MM.1S (cell line): ENCODE measurements around the gene FRMD3.

Source experiments
- DNase-seq: peaks from one replicate; pipeline ENCODE4 v3.0.0-alpha.2; 2015
- H2AFZ ChIP-seq: fragments of 300-600 bp; sonication (generic); 2 replicates; pipeline ENCODE4 v1.6.0; 2016; ENCODE audit warnings: antibody characterized with exemption, low read length
- H3F3A ChIP-seq: fragments of 300-600 bp; sonication (generic); 2 replicates; pipeline ENCODE4 v1.6.1; 2016; ENCODE audit warnings: mild to moderate bottlenecking, antibody characterized with exemption, low read length, moderate library complexity, mixed read lengths; ENCODE audit not compliant: insufficient read depth
- H3K27ac ChIP-seq: fragments of 300-600 bp; sonication (generic); 2 replicates; pipeline ENCODE4 v1.5.1; 2016; ENCODE audit warnings: mild to moderate bottlenecking, low read length
- H3K27me3 ChIP-seq: fragments of 300-600 bp; sonication (generic); replicated peaks from 2 replicates; pipeline ENCODE4 v1.6.0; 2016; ENCODE audit warnings: low read length; ENCODE audit not compliant: insufficient read depth
- H3K36me3 ChIP-seq: fragments of 300-600 bp; sonication (generic); replicated peaks from 2 replicates; pipeline ENCODE4 v1.6.1; 2016; ENCODE audit warnings: mild to moderate bottlenecking, low read length, mixed read lengths; ENCODE audit not compliant: insufficient read depth
- H3K4me1 ChIP-seq: fragments of 300-600 bp; sonication (generic); 2 replicates; pipeline ENCODE4 v1.6.1; 2016; ENCODE audit warnings: low read length, mixed read lengths
- H3K4me2 ChIP-seq: fragments of 300-600 bp; sonication (generic); 2 replicates; pipeline ENCODE4 v1.6.0; 2016; ENCODE audit warnings: low read depth, low read length
- H3K4me3 ChIP-seq: fragments of 300-600 bp; sonication (generic); 2 replicates; pipeline ENCODE4 v1.5.1; 2016; ENCODE audit warnings: low read length, mixed read lengths
- H3K79me2 ChIP-seq: fragments of 300-600 bp; sonication (generic); 2 replicates; pipeline ENCODE4 v1.6.1; 2016; ENCODE audit warnings: mixed run types, low read length, mixed read lengths
- H3K9ac ChIP-seq: fragments of 300-600 bp; sonication (generic); 2 replicates; pipeline ENCODE4 v1.6.1; 2016; ENCODE audit warnings: low read length, mixed read lengths
- H3K9me2 ChIP-seq: fragments of 300-600 bp; sonication (generic); replicated peaks from 2 replicates; pipeline ENCODE4 v1.6.1; 2016; ENCODE audit warnings: mild to moderate bottlenecking, low read length, mixed read lengths; ENCODE audit not compliant: insufficient read depth
- H3K9me3 ChIP-seq: fragments of 300-600 bp; sonication (generic); replicated peaks from 2 replicates; pipeline ENCODE4 v1.6.1; 2016; ENCODE audit warnings: mild to moderate bottlenecking, low read length, mixed read lengths; ENCODE audit not compliant: insufficient read depth
- H4K20me1 ChIP-seq: fragments of 300-600 bp; sonication (generic); 2 replicates; pipeline ENCODE4 v1.6.1; 2016; ENCODE audit warnings: mild to moderate bottlenecking, low read length, moderate library complexity, mixed read lengths; ENCODE audit not compliant: insufficient read depth
- CTCF ChIP-seq: fragments of 300-600 bp; sonication (generic); IDR thresholded peaks from 2 replicates; pipeline ENCODE4 v1.5.1; 2016; ENCODE audit warnings: antibody characterized with exemption, low read length, mixed read lengths
- EZH2 ChIP-seq: fragments of 300-600 bp; sonication (generic); optimal IDR thresholded peaks from 2 replicates; pipeline ENCODE3; 2017; ENCODE audit warnings: low read depth, mild to moderate bottlenecking, antibody characterized with exemption, low read length, mixed read lengths
- EZH2phosphoT487 ChIP-seq: fragments of 300-600 bp; sonication (generic); IDR thresholded peaks from 2 replicates; pipeline ENCODE4 v1.6.1; 2018; ENCODE audit warnings: antibody characterized with exemption, low read length

The FRMD3 gene

GRCh38 chr9:83239747-83240146 is 298.5 kb downstream of the FRMD3 start:
- H3K79me2 ChIP-seq: no peaks in the 10 kb centered on the region
- H3K4me3 ChIP-seq: no peak overlapping the region
- H3K4me2 ChIP-seq: no peak overlapping the region
- no peaks in the 10 kb centered on the region for H4K20me1 ChIP-seq
- no peak overlapping the region for H2AFZ ChIP-seq
- no peaks in the 10 kb centered on the region for H3K4me1 ChIP-seq
- DNase-seq: no peak
- no peaks in the 10 kb centered on the region for H3K9me2 ChIP-seq
- TF ChIP-seq EZH2phosphoT487: no peak
- no peak for TF ChIP-seq EZH2
- no peak for TF ChIP-seq CTCF
- H3K9me3 ChIP-seq: no peaks in the 10 kb centered on the region
- H3F3A ChIP-seq: no peaks in the 10 kb centered on the region
- H3K36me3 ChIP-seq: no peaks in the 10 kb centered on the region; the same call in 1 of the 2 replicates
- H3K9ac ChIP-seq: no peak overlapping the region
- no peaks in the 10 kb centered on the region for H3K27me3 ChIP-seq
- H3K27ac ChIP-seq: no peak overlapping the region

DNA sequence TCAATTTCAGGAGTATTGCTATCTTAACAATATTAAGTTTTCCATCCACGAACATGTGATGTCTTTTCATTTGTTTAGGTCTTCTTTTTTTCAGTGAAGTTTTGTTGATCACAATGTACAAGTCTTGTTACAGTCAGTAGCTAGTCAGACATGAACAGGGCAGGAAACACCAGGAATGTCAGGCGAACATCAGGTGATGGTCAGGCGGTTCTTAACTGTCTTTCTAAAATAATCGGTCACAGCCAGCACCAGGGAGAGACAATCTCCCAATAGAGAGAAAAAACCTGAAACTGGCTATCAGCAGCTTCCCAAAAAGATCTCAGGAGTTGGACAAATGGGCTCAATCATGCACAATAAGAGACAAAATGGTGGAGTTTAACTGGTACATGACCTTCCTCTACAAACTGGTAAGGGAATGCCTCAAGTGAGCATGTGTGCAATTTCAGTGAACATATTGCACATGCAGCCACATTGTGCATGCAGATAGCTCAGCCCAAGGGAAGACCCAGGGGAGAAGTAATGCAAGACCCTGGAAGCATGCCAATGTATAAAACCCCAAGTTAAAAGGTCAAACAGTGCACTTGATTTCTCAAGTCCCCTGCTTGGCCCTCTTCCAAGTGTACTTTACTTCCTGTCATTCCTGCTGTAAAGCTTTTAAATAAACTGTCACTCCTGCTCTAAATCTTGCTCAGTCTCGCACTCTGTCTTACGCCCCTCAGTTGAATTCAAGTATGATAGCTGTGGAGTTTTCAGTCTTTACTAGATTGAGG is 299.1 kb downstream of the FRMD3 start:
- no peak for TF ChIP-seq EZH2
- no peak for TF ChIP-seq EZH2phosphoT487
- no peak for TF ChIP-seq CTCF
- no peaks in the 10 kb centered on the region for H3K9me2 ChIP-seq
- H3K27me3 ChIP-seq: no peaks in the 10 kb centered on the region
- H3K4me2 ChIP-seq: no peak overlapping the region
- no peaks in the 10 kb centered on the region for H3K9me3 ChIP-seq
- no peaks in the 10 kb centered on the region for H3K79me2 ChIP-seq
- H3K9ac ChIP-seq: no peak overlapping the region
- H2AFZ ChIP-seq: no peak overlapping the region
- H3F3A ChIP-seq: no peaks in the 10 kb centered on the region
- no peak overlapping the region for H3K4me3 ChIP-seq
- no peaks in the 10 kb centered on the region for H3K36me3 ChIP-seq
- no peaks in the 10 kb centered on the region for H3K4me1 ChIP-seq
- H4K20me1 ChIP-seq: no peaks in the 10 kb centered on the region
- no peak for DNase-seq
- no peak overlapping the region for H3K27ac ChIP-seq

GRCh38 chr9:83236029-83236696 is 302.0 kb downstream of the FRMD3 start:
- no peaks in the 10 kb centered on the region for H3F3A ChIP-seq
- H3K4me3 ChIP-seq: no peak overlapping the region
- H4K20me1 ChIP-seq: no peaks in the 10 kb centered on the region
- TF ChIP-seq CTCF (no peak), EZH2phosphoT487 (no peak), EZH2 (no peak)
- H2AFZ ChIP-seq: no peak overlapping the region
- H3K36me3 ChIP-seq: no peaks in the 10 kb centered on the region
- no peak for DNase-seq
- no peaks in the 10 kb centered on the region for H3K27me3 ChIP-seq
- H3K9me2 ChIP-seq: no peaks in the 10 kb centered on the region
- no peak overlapping the region for H3K4me2 ChIP-seq
- no peaks in the 10 kb centered on the region for H3K79me2 ChIP-seq
- H3K27ac ChIP-seq: no peak overlapping the region
- no peaks in the 10 kb centered on the region for H3K4me1 ChIP-seq
- no peaks in the 10 kb centered on the region for H3K9me3 ChIP-seq
- no peak overlapping the region for H3K9ac ChIP-seq
